Measurements from ENCODE around the gene WFDC10A. TPM values are rescaled to one million over a fixed set of nuclear protein-coding genes. Genes with fewer than 3 reads are reported as not detected.
"Not testable (repeated sequence)": the region's sequence is repeated elsewhere in the genome, so short reads cannot be mapped to it uniquely, and the experiment has no call there.

The WFDC10A gene
- not detected for total RNA-seq

GRCh38 chr20:45629496-45630100, at the start of gene WFDC10A:
WFDC10A (plus strand) TSS chr20:45629739; CDS start chr20:45629814, 75 bp downstream.
- WGBS, 2 donors: 8 to 12% methylated on average over 8 to 9 of the region's 9 CpGs
- TF ChIP-seq CTCF (IDR thresholded peaks at IDR 0.05): peak; percentile 21 to 59 (median 56)
- no peak for TF ChIP-seq POLR2A (IDR thresholded peaks at IDR 0.05)
- H3K4me1 ChIP-seq: no peaks in the 10 kb centered on the region
- H3K4me3 ChIP-seq: no peak within 1 kb of the TSS
- H3K36me3 ChIP-seq (replicated peaks in 1 of 2; ENCODE audit: insufficient read depth in 1 of 2, low read depth in 2 of 2): no peaks in the 10 kb centered on the region
- H3K9me3 ChIP-seq: no peaks in the 10 kb centered on the region
- intact Hi-C loops (cut with DNase I): no loop called here
- H3K27me3 ChIP-seq: no peaks in the 10 kb centered on the region
- H3K27ac ChIP-seq: no peak within 1 kb of the TSS
- DNase-seq (peak; percentile 30 to 53 (median 46)), ATAC-seq (peak; percentile 64)

DNA sequence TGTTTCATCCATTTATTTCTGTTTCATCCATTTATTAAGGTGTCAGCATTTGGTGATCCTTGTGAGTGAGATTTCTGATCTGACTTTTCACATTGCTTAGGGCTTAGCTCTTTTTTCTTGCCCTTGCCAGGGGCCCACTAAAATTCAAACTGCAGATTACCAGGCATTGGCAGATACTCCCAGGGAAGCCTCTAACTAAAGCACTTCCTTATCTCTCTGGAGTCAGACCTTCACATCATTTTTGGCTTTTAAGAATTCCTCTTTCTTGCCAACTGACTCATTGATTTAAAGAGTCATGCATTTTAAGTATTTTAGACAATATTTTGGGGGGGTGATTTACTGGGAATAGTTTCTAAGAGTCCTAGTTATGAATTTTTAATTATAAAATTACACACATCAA, 47.8 kb upstream of the WFDC10A start:
- no peaks in the 10 kb centered on the region for H3K27me3 ChIP-seq
- TF ChIP-seq POLR2A (IDR thresholded peaks at IDR 0.05) (no peak), CTCF (IDR thresholded peaks at IDR 0.05) (no peak)
- no peak for ATAC-seq
- no peaks in the 10 kb centered on the region for H3K4me1 ChIP-seq
- intact Hi-C loops (cut with DNase I): no loop called here
- H3K9me3 ChIP-seq: no peaks in the 10 kb centered on the region
- H3K36me3 ChIP-seq (replicated peaks in 1 of 2; ENCODE audit: insufficient read depth in 1 of 2, low read depth in 2 of 2): no peaks in the 10 kb centered on the region
- no peak overlapping the region for H3K4me3 ChIP-seq
- DNase-seq: no peak
- H3K27ac ChIP-seq: no peak overlapping the region

DNA sequence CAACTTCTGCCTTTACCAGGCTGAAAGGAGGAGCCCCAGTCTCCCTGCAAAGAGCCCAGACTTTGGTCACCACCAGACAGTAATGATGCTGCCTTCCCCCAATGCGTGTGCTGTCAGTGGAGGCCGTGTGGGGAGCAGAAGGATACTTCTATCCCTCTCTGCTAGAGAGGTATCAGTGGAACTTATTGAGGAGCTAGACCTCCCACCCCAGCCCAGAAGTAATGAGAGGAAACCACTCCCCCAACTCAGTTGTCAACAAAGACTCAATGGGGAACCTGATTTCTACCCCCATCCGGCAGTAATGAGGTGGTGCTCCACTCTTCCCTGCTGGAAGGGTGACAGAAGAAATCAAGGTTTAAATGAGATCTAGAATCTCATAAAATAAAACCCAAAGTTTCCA, 46.0 kb upstream of the WFDC10A start:
- Histone ChIP-seq H3K9me3 (no peaks in the 10 kb centered on the region), H3K4me3 (no peak overlapping the region), H3K4me1 (no peaks in the 10 kb centered on the region), H3K36me3 (replicated peaks in 1 of 2; ENCODE audit: insufficient read depth in 1 of 2, low read depth in 2 of 2) (no peaks in the 10 kb centered on the region), H3K27ac (no peak overlapping the region), H3K27me3 (no peaks in the 10 kb centered on the region)
- 72 to 84% methylated on average over 2 to 3 of the region's 3 CpGs for WGBS, 2 donors
- TF ChIP-seq CTCF (IDR thresholded peaks at IDR 0.05): no peak
- no peak for TF ChIP-seq POLR2A (IDR thresholded peaks at IDR 0.05)
- ATAC-seq (no peak), DNase-seq (no peak)
- intact Hi-C loops (cut with DNase I): no loop called here

- H3K36me3 ChIP-seq (replicated peaks in 1 of 2; ENCODE audit: insufficient read depth in 1 of 2, low read depth in 2 of 2); H3K27me3 ChIP-seq; H3K4me3 ChIP-seq; ATAC-seq; H3K9me3 ChIP-seq; intact Hi-C loops (cut with DNase I); DNase-seq; H3K4me1 ChIP-seq; H3K27ac ChIP-seq: not testable (repeated sequence)
- WGBS, 2 donors: 85 to 86% methylated on average over 5 of the region's 5 CpGs
Measured at GRCh38 chr20:45584294-45584693, 45.2 kb upstream of the WFDC10A start.

- intact Hi-C loops (cut with DNase I); H3K4me1 ChIP-seq; DNase-seq; H3K4me3 ChIP-seq; ATAC-seq; H3K36me3 ChIP-seq (replicated peaks in 1 of 2; ENCODE audit: insufficient read depth in 1 of 2, low read depth in 2 of 2); H3K27me3 ChIP-seq; H3K27ac ChIP-seq; H3K9me3 ChIP-seq: not testable (repeated sequence)
- 88 to 89% methylated on average over 5 of the region's 5 CpGs for WGBS, 2 donors
Measured at GRCh38 chr20:45585986-45586385, 43.6 kb upstream of the WFDC10A start.

GRCh38 chr20:45588800-45589199, 40.7 kb upstream of the WFDC10A start:
- no peak overlapping the region for H3K4me3 ChIP-seq
- H3K27me3 ChIP-seq: no peaks in the 10 kb centered on the region
- no peaks in the 10 kb centered on the region for H3K36me3 ChIP-seq (replicated peaks in 1 of 2; ENCODE audit: insufficient read depth in 1 of 2, low read depth in 2 of 2)
- 81 to 87% methylated on average over 2 of the region's 2 CpGs for WGBS, 2 donors
- no peak for TF ChIP-seq POLR2A (IDR thresholded peaks at IDR 0.05)
- TF ChIP-seq CTCF (IDR thresholded peaks at IDR 0.05): no peak
- DNase-seq (no peak), ATAC-seq (no peak)
- H3K27ac ChIP-seq: no peak overlapping the region
- intact Hi-C loops (cut with DNase I): no loop called here
- H3K9me3 ChIP-seq: no peaks in the 10 kb centered on the region
- no peaks in the 10 kb centered on the region for H3K4me1 ChIP-seq

Measured in body of pancreas (tissue), 4 donors.